MV-4-11 (cell line): ENCODE data around the gene CDC42EP1.
"Not testable (repeated sequence)": the region's sequence is repeated elsewhere in the genome, so short reads cannot be mapped to it uniquely, and the experiment has no call there.

ENCODE experiments used
- DNase-seq: peaks from one replicate; lab custom pipeline; 2025; lab: John Stamatoyannopoulos, UW

Gene CDC42EP1

GRCh38 chr22:37581504-37581903, 21.2 kb downstream of the CDC42EP1 start:
- DNase-seq = peak; percentile 2

GRCh38 chr22:37582526-37582925, 22.2 kb downstream of the CDC42EP1 start:
- DNase-seq = no peak

- no peak for DNase-seq
Observed at GRCh38 chr22:37588546-37589215, 28.4 kb downstream of the CDC42EP1 start.

GRCh38 chr22:37589636-37590035, 29.4 kb downstream of the CDC42EP1 start:
- DNase-seq = no peak

GRCh38 chr22:37591081-37591480, 30.8 kb downstream of the CDC42EP1 start:
- not testable (repeated sequence) for DNase-seq

GRCh38 chr22:37591823-37592404, 31.6 kb downstream of the CDC42EP1 start:
- DNase-seq = no peak

- no peak for DNase-seq
Observed at GRCh38 chr22:37594237-37594636, 34.0 kb downstream of the CDC42EP1 start.

GRCh38 chr22:37599153-37599552, 38.9 kb downstream of the CDC42EP1 start:
- DNase-seq = no peak

GRCh38 chr22:37601203-37601539, 40.9 kb downstream of the CDC42EP1 start:
- no peak for DNase-seq

- DNase-seq = peak; percentile 86
Observed at GRCh38 chr22:37601540-37602442, 41.5 kb downstream of the CDC42EP1 start.

- DNase-seq = not testable (repeated sequence)
Observed at GRCh38 chr22:37602546-37603277, 42.4 kb downstream of the CDC42EP1 start.

GRCh38 chr22:37604074-37604473, 43.8 kb downstream of the CDC42EP1 start:
- no peak for DNase-seq

GRCh38 chr22:37604875-37605274, 44.6 kb downstream of the CDC42EP1 start:
- DNase-seq = peak; percentile 64

- DNase-seq = peak; percentile 28
Observed at GRCh38 chr22:37607010-37607934, 47.0 kb downstream of the CDC42EP1 start.

- no peak for DNase-seq
Observed at GRCh38 chr22:37607935-37608476, 47.7 kb downstream of the CDC42EP1 start.

GRCh38 chr22:37608477-37609239, 48.4 kb downstream of the CDC42EP1 start, which contains the start of gene GGA1:
GGA1 (plus strand) TSS chr22:37608834; CDS start chr22:37608861, 27 bp downstream.
- DNase-seq = peak; percentile 99

GRCh38 chr22:37609240-37610152, 49.2 kb downstream of the CDC42EP1 start:
- DNase-seq = no peak

GRCh38 chr22:37610153-37610475, 49.8 kb downstream of the CDC42EP1 start:
- not testable (repeated sequence) for DNase-seq
